ENCODE measurements around the gene RAPGEF1.

RAPGEF1 gene

DNA sequence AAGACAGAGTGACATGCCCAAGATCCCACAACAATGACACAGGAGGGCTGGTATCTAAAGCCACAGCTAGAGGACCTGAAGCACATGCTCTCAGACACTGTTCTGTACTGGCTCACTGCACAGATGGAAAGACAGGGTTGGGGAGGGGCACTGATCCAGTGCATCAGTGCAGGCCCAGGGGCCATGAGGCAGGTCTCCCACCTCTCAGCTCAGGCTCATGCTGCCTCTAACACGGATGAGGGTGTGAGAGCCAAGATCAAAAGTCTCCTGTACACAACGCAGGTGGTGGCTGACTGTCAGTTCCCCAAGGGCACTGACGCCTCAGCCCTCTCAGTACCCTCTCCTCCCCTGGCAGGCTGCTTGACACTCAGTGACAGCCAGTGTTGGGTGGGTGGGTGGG, 10.9 kb downstream of the RAPGEF1 start:
- Histone ChIP-seq H3K4me3 (ENCODE audit: low read depth, low read length) (no peak overlapping the region), H3K36me3 (ENCODE audit: control insufficient read depth, insufficient read depth, low read length) (no peaks in the 10 kb centered on the region), H3K27me3 (ENCODE audit: control insufficient read depth, insufficient read depth, low read length) (no peaks in the 10 kb centered on the region), H3K9me3 (ENCODE audit: control insufficient read depth, insufficient read depth, low read depth, low read length) (no peaks in the 10 kb centered on the region), H3K4me1 (ENCODE audit: control insufficient read depth, insufficient read depth, low read length) (peaks cover 52% of the 10 kb centered on the region), H3K9ac (ENCODE audit: low read length) (no peak overlapping the region), H3K27ac (ENCODE audit: low read depth, low read length) (no peak overlapping the region)

DNA sequence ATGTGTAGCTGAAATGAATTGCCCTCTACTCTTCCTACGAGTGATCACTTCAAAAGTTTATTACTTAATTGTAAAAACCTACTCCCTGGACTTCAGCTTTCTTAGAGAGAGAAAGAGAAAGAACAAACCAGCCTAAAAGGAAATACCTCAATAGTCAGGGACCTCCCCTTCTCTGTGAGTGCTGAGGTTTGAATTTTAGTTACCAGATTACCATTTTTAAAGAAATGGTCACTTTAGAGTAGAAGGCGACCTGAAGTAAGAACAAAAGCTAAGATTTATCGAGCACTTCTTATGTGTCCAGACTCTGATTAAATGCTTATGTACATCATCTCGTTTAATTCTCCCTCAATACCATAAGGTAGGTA, 11.3 kb downstream of the RAPGEF1 start:
- Histone ChIP-seq H3K9ac (ENCODE audit: low read length) (no peak overlapping the region), H3K27me3 (ENCODE audit: control insufficient read depth, insufficient read depth, low read length) (no peaks in the 10 kb centered on the region), H3K4me3 (ENCODE audit: low read depth, low read length) (no peak overlapping the region), H3K27ac (ENCODE audit: low read depth, low read length) (0 out of 2 replicates have a peak overlapping the region, but pooled peaks have one; percentile 10), H3K4me1 (ENCODE audit: control insufficient read depth, insufficient read depth, low read length) (peaks cover 48% of the 10 kb centered on the region), H3K36me3 (ENCODE audit: control insufficient read depth, insufficient read depth, low read length) (no peaks in the 10 kb centered on the region), H3K9me3 (ENCODE audit: control insufficient read depth, insufficient read depth, low read depth, low read length) (no peaks in the 10 kb centered on the region)

DNA sequence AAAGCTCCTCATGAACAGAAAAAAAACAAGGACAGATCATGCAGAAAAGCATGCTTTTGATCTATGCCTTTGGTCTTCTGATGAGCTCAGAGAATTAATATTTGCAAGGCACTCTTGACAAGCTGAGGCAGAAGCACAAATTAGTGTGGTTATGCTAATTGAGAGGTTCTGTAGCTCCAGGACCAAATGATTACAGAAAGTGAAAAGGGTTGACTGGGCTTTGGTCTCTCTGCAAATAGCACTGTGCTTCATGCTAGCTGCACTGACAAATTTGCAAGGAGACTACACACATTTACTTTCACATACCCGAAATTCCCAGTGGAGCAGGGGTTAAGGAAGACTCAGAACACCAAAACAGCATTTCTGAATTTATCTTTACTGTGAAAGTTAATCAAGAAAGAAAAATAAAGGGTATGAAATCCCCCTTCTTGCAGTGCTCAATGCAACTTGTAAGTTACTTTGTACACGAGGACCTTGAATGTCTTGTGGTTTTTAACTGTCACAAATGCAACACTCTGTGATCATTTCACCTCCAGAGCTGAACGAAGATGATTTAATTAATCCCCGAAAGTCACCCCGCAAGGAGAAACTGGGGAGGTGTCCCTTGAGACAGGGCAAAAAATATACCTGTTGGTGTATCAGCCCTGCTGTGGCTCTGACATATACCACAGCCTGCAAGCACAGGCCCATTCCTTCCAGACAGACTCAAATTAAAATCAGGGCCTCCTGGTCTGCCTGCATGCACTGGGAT, 11.9 kb downstream of the RAPGEF1 start:
- Histone ChIP-seq H3K4me1 (ENCODE audit: control insufficient read depth, insufficient read depth, low read length) (peaks cover 43% of the 10 kb centered on the region), H3K9me3 (ENCODE audit: control insufficient read depth, insufficient read depth, low read depth, low read length) (no peaks in the 10 kb centered on the region), H3K9ac (ENCODE audit: low read length) (no peak overlapping the region), H3K36me3 (ENCODE audit: control insufficient read depth, insufficient read depth, low read length) (no peaks in the 10 kb centered on the region), H3K27ac (ENCODE audit: low read depth, low read length) (0 out of 2 replicates have a peak overlapping the region, but pooled peaks have one; percentile 10), H3K4me3 (ENCODE audit: low read depth, low read length) (no peak overlapping the region), H3K27me3 (ENCODE audit: control insufficient read depth, insufficient read depth, low read length) (no peaks in the 10 kb centered on the region)

DNA sequence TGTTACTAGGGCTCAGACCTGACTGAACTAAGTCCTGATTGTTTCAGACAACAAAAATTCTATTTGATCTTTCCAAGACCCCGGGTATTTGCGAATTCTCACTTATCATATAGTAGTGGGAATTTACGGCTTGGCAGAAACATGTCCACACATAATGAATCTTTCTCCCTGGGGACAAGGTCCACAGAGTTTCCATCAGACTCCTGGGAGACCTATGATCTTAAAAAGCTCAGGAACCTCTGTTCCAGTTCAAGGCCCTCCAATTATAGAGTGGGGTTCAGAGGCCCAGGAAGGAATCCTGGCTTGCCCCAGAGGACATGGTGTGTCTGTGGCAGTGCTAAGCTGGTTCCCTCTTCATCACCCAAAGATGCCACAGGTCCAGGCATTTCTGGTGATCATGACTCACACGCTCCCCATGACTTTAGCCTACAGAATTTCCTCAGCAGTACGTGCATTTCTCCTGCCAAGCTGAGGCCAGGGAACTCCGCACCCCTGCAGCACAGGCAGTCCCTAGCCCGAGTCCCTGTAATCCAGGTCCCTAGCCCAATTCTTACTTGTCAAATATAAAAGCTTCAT, 12.6 kb downstream of the RAPGEF1 start:
- Histone ChIP-seq H3K9me3 (ENCODE audit: control insufficient read depth, insufficient read depth, low read depth, low read length) (no peaks in the 10 kb centered on the region), H3K4me3 (ENCODE audit: low read depth, low read length) (no peak overlapping the region), H3K36me3 (ENCODE audit: control insufficient read depth, insufficient read depth, low read length) (no peaks in the 10 kb centered on the region), H3K27me3 (ENCODE audit: control insufficient read depth, insufficient read depth, low read length) (no peaks in the 10 kb centered on the region), H3K4me1 (ENCODE audit: control insufficient read depth, insufficient read depth, low read length) (peaks cover 36% of the 10 kb centered on the region), H3K27ac (ENCODE audit: low read depth, low read length) (no peak overlapping the region), H3K9ac (ENCODE audit: low read length) (no peak overlapping the region)

DNA sequence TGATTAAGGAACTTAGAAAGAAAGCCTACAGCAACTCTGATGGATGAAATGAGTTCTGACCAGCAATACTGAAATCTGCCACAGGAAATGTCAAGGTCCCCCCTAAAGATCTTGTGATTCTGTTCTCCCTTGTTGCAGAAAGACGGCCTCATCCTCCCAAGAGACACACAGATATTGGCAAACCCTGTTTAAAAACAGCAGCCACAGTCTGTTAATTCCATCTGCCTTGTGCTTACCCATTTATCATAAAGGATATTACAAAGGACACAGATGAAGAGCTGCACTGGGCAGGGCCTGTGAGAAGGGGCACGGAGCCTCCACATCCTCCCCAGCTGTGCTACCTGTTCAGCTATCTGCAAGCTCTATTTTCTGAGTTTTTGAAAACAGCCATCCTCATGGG, 15.2 kb downstream of the RAPGEF1 start:
- Histone ChIP-seq H3K9me3 (ENCODE audit: control insufficient read depth, insufficient read depth, low read depth, low read length) (no peaks in the 10 kb centered on the region), H3K9ac (ENCODE audit: low read length) (no peak overlapping the region), H3K27me3 (ENCODE audit: control insufficient read depth, insufficient read depth, low read length) (no peaks in the 10 kb centered on the region), H3K36me3 (ENCODE audit: control insufficient read depth, insufficient read depth, low read length) (peaks cover 5% of the 10 kb centered on the region; the same call in 1 of the 2 replicates), H3K4me3 (ENCODE audit: low read depth, low read length) (no peak overlapping the region), H3K4me1 (ENCODE audit: control insufficient read depth, insufficient read depth, low read length) (peaks cover 24% of the 10 kb centered on the region), H3K27ac (ENCODE audit: low read depth, low read length) (no peak overlapping the region)

DNA sequence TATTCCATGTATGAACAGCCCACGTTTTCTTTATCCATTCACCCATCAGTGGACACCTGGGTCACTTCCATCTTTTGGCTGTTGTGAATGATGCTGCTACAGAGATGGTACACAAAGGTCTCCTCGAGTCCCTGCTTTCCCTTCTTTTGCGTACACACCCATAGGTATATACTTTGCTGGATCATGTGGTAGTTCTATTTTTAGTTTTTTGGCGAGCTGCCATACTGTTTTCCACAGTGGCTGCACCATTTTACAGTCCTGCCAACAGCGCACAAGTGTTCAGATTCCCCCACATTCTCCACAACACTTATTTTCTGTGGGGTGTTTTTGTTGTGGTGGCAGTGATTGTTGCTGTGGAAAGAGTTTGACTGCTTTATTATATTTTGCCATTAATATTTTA, 16.2 kb downstream of the RAPGEF1 start:
- Histone ChIP-seq H3K9me3 (ENCODE audit: control insufficient read depth, insufficient read depth, low read depth, low read length) (no peaks in the 10 kb centered on the region), H3K4me1 (ENCODE audit: control insufficient read depth, insufficient read depth, low read length) (peaks cover 15% of the 10 kb centered on the region), H3K27ac (ENCODE audit: low read depth, low read length) (no peak overlapping the region), H3K27me3 (ENCODE audit: control insufficient read depth, insufficient read depth, low read length) (no peaks in the 10 kb centered on the region), H3K9ac (ENCODE audit: low read length) (no peak overlapping the region), H3K36me3 (ENCODE audit: control insufficient read depth, insufficient read depth, low read length) (peaks cover 5% of the 10 kb centered on the region; the same call in 1 of the 2 replicates), H3K4me3 (ENCODE audit: low read depth, low read length) (no peak overlapping the region)

DNA sequence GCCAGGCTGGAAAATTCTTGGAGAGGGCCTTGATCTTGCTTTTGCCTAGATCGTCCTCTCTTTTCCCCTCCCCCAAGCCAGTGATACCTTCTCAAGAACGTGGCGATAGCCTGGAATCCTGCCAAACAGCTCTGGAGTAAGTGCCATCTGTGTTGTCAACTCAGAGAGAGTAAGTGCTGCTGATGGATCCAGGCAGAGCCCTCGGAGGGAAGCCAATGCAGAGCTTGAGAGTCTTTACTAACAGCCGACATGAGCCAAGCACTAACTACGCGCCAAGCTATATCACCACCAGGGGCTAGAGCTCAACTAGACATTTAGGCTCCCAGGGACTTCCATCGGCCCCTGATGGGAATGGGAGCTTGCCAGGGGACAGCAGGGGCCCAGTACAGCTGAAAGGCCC, 17.6 kb downstream of the RAPGEF1 start:
- Histone ChIP-seq H3K4me3 (ENCODE audit: low read depth, low read length) (no peak overlapping the region), H3K27me3 (ENCODE audit: control insufficient read depth, insufficient read depth, low read length) (no peaks in the 10 kb centered on the region), H3K36me3 (ENCODE audit: control insufficient read depth, insufficient read depth, low read length) (peaks cover 5% of the 10 kb centered on the region; the same call in 1 of the 2 replicates), H3K4me1 (ENCODE audit: control insufficient read depth, insufficient read depth, low read length) (peaks cover 1% of the 10 kb centered on the region), H3K9ac (ENCODE audit: low read length) (no peak overlapping the region), H3K27ac (ENCODE audit: low read depth, low read length) (no peak overlapping the region), H3K9me3 (ENCODE audit: control insufficient read depth, insufficient read depth, low read depth, low read length) (no peaks in the 10 kb centered on the region)

DNA sequence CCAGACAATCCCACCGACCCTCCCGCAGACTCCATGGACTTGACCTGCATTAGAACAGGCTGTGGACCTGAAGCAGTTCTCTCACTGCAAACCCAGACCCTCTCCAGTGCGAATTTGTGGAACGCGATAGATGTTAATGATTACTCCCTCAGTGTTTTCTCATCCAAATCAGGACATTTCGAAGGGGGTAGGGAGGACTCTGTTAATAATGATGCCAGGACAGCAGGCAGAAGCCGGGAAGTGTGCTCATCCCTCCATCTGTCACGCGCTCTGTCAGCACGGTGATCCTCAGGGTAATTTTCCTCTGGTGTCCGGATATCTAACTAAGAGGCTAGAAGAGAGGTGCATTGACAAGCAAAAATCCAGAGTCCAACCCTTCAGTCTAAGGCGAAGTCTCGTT, 18.8 kb downstream of the RAPGEF1 start:
- no peak overlapping the region for H3K4me3 ChIP-seq (ENCODE audit: low read depth, low read length)
- H3K4me1 ChIP-seq (ENCODE audit: control insufficient read depth, insufficient read depth, low read length): no peaks in the 10 kb centered on the region
- peaks cover 5% of the 10 kb centered on the region; the same call in 1 of the 2 replicates for H3K36me3 ChIP-seq (ENCODE audit: control insufficient read depth, insufficient read depth, low read length)
- H3K9ac ChIP-seq (ENCODE audit: low read length): no peak overlapping the region
- no peaks in the 10 kb centered on the region for H3K27me3 ChIP-seq (ENCODE audit: control insufficient read depth, insufficient read depth, low read length)
- no peaks in the 10 kb centered on the region for H3K9me3 ChIP-seq (ENCODE audit: control insufficient read depth, insufficient read depth, low read depth, low read length)
- H3K27ac ChIP-seq (ENCODE audit: low read depth, low read length): no peak overlapping the region

DNA sequence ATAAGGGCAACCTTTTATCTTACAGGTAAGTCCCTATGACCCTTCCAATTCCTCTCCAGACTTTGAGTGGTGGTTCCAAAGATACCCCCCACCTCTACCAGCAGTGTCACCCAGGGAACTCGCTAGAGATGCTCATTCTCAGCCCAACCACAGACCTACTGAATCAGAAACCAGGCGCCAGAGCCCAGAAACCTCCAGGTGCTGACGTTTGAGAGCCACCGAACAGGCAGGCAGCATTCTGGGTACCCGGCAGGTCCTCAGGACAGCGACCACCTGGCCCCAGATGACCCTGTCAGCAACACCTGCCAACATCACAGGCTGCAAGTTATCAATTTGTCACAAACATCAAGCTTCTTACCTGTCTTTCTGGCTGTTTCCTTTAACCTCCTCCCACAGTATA, 19.5 kb downstream of the RAPGEF1 start:
- Histone ChIP-seq H3K27ac (ENCODE audit: low read depth, low read length) (no peak overlapping the region), H3K4me3 (ENCODE audit: low read depth, low read length) (no peak overlapping the region), H3K9ac (ENCODE audit: low read length) (no peak overlapping the region), H3K27me3 (ENCODE audit: control insufficient read depth, insufficient read depth, low read length) (no peaks in the 10 kb centered on the region), H3K36me3 (ENCODE audit: control insufficient read depth, insufficient read depth, low read length) (peaks cover 5% of the 10 kb centered on the region; the same call in 1 of the 2 replicates), H3K4me1 (ENCODE audit: control insufficient read depth, insufficient read depth, low read length) (no peaks in the 10 kb centered on the region), H3K9me3 (ENCODE audit: control insufficient read depth, insufficient read depth, low read depth, low read length) (no peaks in the 10 kb centered on the region)

DNA sequence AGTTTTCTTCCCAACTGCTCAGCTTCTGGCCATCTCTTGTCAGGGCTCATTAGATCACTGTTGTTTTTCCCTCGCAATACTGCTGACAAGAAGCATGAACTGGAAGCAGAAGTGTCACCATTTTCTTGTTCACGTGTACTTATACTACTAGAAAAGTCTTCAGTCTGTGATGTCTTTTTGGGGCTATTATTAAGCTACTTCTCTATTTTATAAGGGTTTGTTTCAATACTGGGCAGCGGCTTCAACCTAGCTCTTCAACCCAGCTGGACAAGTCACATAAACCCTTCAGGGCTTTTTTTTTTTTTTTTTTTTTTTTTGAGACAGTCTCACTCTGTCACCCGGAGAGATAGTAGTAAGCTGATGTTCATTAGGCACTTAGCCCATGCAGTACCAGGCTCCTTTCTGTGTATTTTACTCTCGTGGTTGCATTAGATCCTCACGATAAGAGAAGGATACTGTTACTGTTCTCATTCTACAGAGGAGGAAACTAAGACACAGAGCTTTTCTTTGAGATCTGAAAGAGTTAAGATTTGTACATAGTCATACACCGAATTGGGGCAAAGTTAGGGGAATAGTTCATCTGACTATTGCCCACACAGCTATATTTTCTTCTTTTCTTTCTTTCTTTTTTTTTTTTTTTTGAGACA, 20.5 kb downstream of the RAPGEF1 start:
- Histone ChIP-seq H3K9ac (ENCODE audit: low read length) (no peak overlapping the region), H3K27me3 (ENCODE audit: control insufficient read depth, insufficient read depth, low read length) (no peaks in the 10 kb centered on the region), H3K4me1 (ENCODE audit: control insufficient read depth, insufficient read depth, low read length) (no peaks in the 10 kb centered on the region), H3K9me3 (ENCODE audit: control insufficient read depth, insufficient read depth, low read depth, low read length) (no peaks in the 10 kb centered on the region), H3K4me3 (ENCODE audit: low read depth, low read length) (no peak overlapping the region), H3K27ac (ENCODE audit: low read depth, low read length) (no peak overlapping the region), H3K36me3 (ENCODE audit: control insufficient read depth, insufficient read depth, low read length) (peaks cover 5% of the 10 kb centered on the region; the same call in 1 of the 2 replicates)

All from HUES6 (cell line).